Esophagus muscularis mucosa (tissue), 4 donors: ENCODE measurements around the gene EVX2. TPM values are rescaled to one million over a fixed set of nuclear protein-coding genes. Genes with fewer than 3 reads are reported as not detected.

Experiments used
- DNase-seq: peaks from one replicate; pipeline ENCODE4 v3.0.0-alpha.2; 2017; ENCODE audit errors: extremely low spot score
- H3K27ac ChIP-seq, 4 donors: fragments of 200-600 bp; sonication (generic); replicated peaks in 1 of 4; 1 replicate in 3 of 4; 2 replicates in 1 of 4; pipeline ENCODE4 v1.5.1; 2016 to 2019; ENCODE audit warnings: mild to moderate bottlenecking in 1 of 4
- H3K27me3 ChIP-seq, 4 donors: fragments of 200-600 bp; sonication (generic); one replicate each; pipeline versions ENCODE4 v1.5.1 to v1.6.0; 2016 to 2019
- H3K36me3 ChIP-seq, 4 donors: fragments of 200-600 bp; sonication (generic); one replicate each; pipeline ENCODE4 v1.5.1; 2016 to 2019
- H3K4me1 ChIP-seq, 4 donors: fragments of 200-600 bp; sonication (generic); one replicate each; pipeline ENCODE4 v1.5.1; 2016 to 2019
- H3K4me3 ChIP-seq, 4 donors: fragments of 200-600 bp; sonication (generic); 1 replicate in 2 of 4; 2 replicates in 2 of 4; pipeline ENCODE4 v1.5.1; 2016 to 2019; ENCODE audit warnings: mild to moderate bottlenecking in 4 of 4, moderate library complexity in 1 of 4
- H3K9me3 ChIP-seq, 4 donors: fragments of 200-600 bp; sonication (generic); 1 replicate in 3 of 4; 2 replicates in 1 of 4; pipeline ENCODE4 v1.5.1; 2016 to 2019
- EP300 ChIP-seq: sonication (generic); formaldehyde crosslinking; IDR thresholded peaks from one replicate; pipeline ENCODE4 v1.6.1; 2017; ENCODE audit warnings: antibody characterized with exemption
- POLR2A ChIP-seq: fragments of 450-650 bp; IDR thresholded peaks from one replicate; pipeline ENCODE4 v1.6.1; 2017; ENCODE audit warnings: antibody characterized with exemption, moderate library complexity, mild to moderate bottlenecking, low read depth
- POLR2AphosphoS5 ChIP-seq, 2 donors: sonication (generic); formaldehyde crosslinking; IDR thresholded peaks; one replicate each; pipeline ENCODE4 v1.6.1; 2017; ENCODE audit warnings: antibody characterized with exemption in 2 of 2
- WGBS: methylation state at CpG from one replicate; pipeline ENCODE4 v1.1.5; 2018; 5-methylcytosine and 5-hydroxymethylcytosine counted together
- intact Hi-C: fragments of 100-400 bp; cut with DNase I; formaldehyde crosslinking; loops from one replicate; pipeline ENCODE4 v1.15.1; 2023
- total RNA-seq, 4 donors: library from RNA; depleted of rRNA; stranded (reverse); fragments of >200 nt; gene quantifications; one replicate each; pipeline versions ENCODE4 v1.1.0 to v1.2.1, GENCODE V29; 2016
- TF ChIP-seq, protein P1 (sequence below), 3 experiments: fragments of 200-600 bp in 2 of 3; fragments of 450-650 bp in 1 of 3; sonication (generic) in 2 of 3; IDR thresholded peaks; one replicate each; pipeline ENCODE4 v1.5.1; 2017 to 2019; ENCODE audit warnings: antibody characterized with exemption in 3 of 3, mild to moderate bottlenecking in 2 of 3, moderate library complexity in 1 of 3

EVX2 gene
- total RNA-seq, 4 donors from 2014 or later, result 0.11 TPM; not detected in 3

DNA sequence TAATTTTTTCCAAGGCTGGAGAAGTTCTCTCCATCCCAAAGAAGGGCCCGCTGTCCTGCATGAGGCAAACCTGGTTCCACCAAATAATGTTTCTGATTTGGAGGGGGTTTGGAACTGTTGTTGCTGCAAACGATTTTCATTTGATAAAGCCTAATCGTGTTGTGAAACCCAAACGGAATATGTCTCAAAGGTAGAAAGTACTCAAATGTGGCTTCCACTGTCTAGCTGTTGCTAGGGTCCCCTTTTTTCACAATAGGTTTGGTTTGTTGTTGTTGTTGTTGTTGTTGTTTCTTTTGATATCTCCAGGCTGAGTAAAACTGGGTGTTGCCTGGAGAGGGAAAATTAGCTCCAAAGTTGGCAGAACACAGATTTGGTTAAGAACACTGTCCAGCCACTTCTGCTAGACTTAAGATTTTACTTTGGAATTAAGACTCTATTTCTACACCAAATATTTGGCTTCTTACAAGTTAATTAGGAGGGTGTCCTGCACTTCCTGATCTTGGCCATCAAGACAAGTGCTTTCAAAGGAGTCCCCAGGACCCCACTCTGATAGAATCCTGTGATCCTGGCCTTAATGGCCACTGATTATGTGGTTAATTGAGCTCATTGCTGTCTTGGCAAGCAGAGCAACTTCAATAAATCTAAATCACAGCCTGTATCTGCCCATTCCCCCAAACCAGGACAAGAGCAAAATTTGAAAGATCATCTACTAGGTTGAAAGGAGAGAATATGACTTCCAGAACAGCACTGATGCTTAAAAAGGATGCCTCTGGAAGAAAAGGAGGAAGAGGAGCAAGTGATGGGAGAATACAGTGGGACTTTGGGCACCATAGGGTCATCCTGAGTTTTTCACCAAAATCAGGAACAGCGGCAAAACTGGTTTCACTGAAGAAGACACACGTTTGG is 5.4 kb upstream of the EVX2 start:
- no peak overlapping the region for H3K4me3 ChIP-seq
- intact Hi-C loops, result loop anchor here (10.0 kb wide), 1 partner anchor 1754 kb away; the partner anchor contains the start of gene SP9
- 10% methylated on average over 6 of the region's 6 CpGs for WGBS
- DNase-seq, result no peak
- peaks cover 8 to 100% (median 88%) of the 10 kb centered on the region in 4 donors for H3K27me3 ChIP-seq
- peaks cover 21 to 54% (median 50%) of the 10 kb centered on the region in 4 donors for H3K4me1 ChIP-seq
- H3K27ac ChIP-seq, result no peak overlapping the region
- H3K9me3 ChIP-seq, result no peaks in the 10 kb centered on the region
- no peak for TF ChIP-seq POLR2AphosphoS5 (IDR thresholded peaks at IDR 0.05)
- TF ChIP-seq EP300, result no peak
- no peak for TF ChIP-seq POLR2A
- TF ChIP-seq, protein P1, sequence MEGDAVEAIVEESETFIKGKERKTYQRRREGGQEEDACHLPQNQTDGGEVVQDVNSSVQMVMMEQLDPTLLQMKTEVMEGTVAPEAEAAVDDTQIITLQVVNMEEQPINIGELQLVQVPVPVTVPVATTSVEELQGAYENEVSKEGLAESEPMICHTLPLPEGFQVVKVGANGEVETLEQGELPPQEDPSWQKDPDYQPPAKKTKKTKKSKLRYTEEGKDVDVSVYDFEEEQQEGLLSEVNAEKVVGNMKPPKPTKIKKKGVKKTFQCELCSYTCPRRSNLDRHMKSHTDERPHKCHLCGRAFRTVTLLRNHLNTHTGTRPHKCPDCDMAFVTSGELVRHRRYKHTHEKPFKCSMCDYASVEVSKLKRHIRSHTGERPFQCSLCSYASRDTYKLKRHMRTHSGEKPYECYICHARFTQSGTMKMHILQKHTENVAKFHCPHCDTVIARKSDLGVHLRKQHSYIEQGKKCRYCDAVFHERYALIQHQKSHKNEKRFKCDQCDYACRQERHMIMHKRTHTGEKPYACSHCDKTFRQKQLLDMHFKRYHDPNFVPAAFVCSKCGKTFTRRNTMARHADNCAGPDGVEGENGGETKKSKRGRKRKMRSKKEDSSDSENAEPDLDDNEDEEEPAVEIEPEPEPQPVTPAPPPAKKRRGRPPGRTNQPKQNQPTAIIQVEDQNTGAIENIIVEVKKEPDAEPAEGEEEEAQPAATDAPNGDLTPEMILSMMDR (IDR thresholded peaks at IDR 0.05), result no peak
- no peaks in the 10 kb centered on the region for H3K36me3 ChIP-seq

DNA sequence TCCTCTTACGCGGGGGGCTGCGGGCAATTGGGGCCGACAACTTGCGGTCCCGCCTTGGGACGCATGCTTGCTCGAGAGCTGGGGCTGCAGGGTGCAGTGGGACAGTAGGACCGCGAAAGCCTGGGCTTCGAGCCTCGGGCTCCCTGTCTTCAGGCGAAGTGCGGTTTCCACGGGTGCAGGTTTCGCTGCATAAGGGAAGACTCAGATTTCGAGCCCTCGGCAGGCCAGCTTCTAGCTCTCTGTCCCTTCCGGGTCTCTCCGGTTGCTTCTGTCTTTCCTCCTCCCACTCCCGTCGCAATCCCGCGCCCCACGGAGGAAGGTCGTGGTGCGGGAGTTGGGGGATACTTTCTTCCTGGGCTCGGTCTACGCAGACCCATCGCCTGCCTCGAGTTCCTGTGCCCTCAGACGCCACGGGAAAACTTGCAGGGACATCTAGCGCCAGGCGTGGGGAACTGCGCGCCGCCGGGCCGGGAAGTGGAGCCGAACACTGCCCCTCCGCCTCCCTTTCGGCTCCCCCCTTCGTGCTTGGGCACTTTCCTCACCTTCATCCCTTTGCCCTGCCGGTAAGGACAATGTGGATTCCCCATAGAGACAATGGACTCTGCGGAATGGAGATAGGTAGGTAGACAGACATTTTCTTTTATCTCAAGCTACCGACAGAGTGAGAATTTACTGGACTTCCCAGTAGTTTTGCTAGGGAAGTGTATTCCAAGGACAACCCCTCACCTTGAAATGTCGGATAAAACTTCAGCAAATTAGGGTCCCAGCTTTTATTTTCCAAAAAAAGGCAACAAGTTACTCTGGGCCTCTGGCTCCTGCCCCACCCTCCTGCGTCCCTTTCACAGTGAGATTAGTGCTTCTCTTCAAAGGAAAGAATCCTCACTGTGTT is 4.5 kb upstream of the EVX2 start:
- H3K9me3 ChIP-seq, result no peaks in the 10 kb centered on the region
- TF ChIP-seq POLR2A (no peak), POLR2AphosphoS5 (IDR thresholded peaks at IDR 0.05) (peak in 1 of 2 donors; percentile 15)
- TF ChIP-seq, protein P1 (IDR thresholded peaks at IDR 0.05), result peak; percentile 56 to 84 (median 60)
- H3K4me3 ChIP-seq, result peak overlapping the region; percentile 24 to 52 (median 34)
- H3K36me3 ChIP-seq, result no peaks in the 10 kb centered on the region
- H3K4me1 ChIP-seq, result peaks cover 19 to 55% (median 53%) of the 10 kb centered on the region in 4 donors
- H3K27ac ChIP-seq, result no peak overlapping the region
- no peak for DNase-seq
- WGBS, result 5% methylated on average over 28 of the region's 49 CpGs
- intact Hi-C loops, result loop anchor here (10.0 kb wide), 1 partner anchor 1753 kb away; the partner anchor contains the start of gene SP9
- H3K27me3 ChIP-seq, result peaks cover 8 to 100% (median 89%) of the 10 kb centered on the region in 4 donors

DNA sequence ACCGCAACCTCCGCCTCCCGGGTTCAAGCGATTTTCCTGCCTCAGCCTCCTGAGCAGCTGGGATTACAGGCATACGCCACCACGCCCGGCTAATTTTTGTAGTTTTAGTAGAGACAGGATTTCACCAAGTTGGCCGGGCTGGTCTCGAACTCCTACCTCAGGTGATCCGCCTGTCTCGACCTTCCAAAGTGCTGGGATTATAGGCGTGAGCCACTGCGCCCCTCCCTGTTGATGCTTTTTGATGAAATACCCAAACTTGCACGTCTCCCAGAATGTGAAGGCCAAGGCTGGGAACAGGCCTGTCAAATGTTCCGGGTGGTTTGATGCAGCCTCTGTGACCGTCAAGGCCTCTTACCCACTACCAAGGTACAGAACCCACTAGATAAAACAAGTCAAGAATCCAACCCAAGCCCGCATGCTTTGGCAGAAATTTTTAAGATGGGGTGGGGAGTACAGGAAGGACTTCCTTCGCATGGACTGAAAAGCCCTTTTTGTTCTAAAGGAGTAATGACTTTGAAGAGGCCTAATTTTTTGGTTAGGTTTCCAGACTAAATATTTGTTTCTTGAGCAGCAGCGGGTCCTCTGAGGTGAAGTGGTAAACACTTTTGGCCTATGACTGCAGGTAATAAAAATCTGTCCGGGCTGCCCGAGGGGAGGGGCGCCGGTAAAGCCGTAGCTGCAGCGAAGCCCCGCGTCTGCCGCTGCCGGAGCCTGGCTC is 3.7 kb upstream of the EVX2 start:
- no peaks in the 10 kb centered on the region for H3K9me3 ChIP-seq
- intact Hi-C loops, result loop anchor here (10.0 kb wide), 1 partner anchor 1753 kb away; the partner anchor contains the start of gene SP9
- 34% methylated on average over 28 of the region's 29 CpGs for WGBS
- H3K4me1 ChIP-seq, result peaks cover 20 to 54% (median 52%) of the 10 kb centered on the region in 4 donors
- H3K27me3 ChIP-seq, result peaks cover 5 to 100% (median 90%) of the 10 kb centered on the region in 4 donors
- H3K27ac ChIP-seq, result no peak overlapping the region
- no peak for TF ChIP-seq POLR2AphosphoS5 (IDR thresholded peaks at IDR 0.05)
- no peak for TF ChIP-seq EP300
- TF ChIP-seq POLR2A, result no peak
- TF ChIP-seq, protein P1 (IDR thresholded peaks at IDR 0.05), result no peak
- H3K4me3 ChIP-seq, result peak overlapping the region in 3 of 4 donors; percentile 32 to 52 (median 37)
- no peak for DNase-seq
- H3K36me3 ChIP-seq, result no peaks in the 10 kb centered on the region
